GM12873 (cell line): ENCODE measurements around the gene DENND1A.

Experiments used
- TF ChIP-seq, protein P1 (sequence below): IDR thresholded peaks from 2 replicates; pipeline ENCODE4 v1.5.1; 2012; ENCODE audit warnings: low read depth, mild to moderate bottlenecking, moderate library complexity, low read length, control low read depth; ENCODE audit not compliant: insufficient read depth; ENCODE audit errors: missing control alignments

The DENND1A gene

DNA sequence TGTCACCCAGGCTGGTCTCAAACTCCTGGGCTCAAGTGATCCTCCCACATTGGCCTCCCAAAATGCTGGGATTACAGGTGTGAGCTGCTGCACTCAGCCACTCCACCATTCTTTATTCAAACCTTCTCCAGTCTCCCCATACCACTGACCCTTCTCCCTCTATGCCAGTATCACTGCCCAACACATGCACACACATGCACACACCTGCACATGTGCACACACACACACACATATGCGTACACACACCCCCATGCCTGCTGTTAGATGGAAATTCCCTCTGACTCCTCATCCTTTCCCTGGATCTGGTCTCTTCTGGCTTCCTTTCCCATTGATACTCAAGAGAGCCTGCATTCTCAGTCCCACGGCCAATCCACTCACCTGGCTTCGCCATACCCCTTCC lies 404.0 kb downstream of the DENND1A start:
- TF ChIP-seq, protein P1, sequence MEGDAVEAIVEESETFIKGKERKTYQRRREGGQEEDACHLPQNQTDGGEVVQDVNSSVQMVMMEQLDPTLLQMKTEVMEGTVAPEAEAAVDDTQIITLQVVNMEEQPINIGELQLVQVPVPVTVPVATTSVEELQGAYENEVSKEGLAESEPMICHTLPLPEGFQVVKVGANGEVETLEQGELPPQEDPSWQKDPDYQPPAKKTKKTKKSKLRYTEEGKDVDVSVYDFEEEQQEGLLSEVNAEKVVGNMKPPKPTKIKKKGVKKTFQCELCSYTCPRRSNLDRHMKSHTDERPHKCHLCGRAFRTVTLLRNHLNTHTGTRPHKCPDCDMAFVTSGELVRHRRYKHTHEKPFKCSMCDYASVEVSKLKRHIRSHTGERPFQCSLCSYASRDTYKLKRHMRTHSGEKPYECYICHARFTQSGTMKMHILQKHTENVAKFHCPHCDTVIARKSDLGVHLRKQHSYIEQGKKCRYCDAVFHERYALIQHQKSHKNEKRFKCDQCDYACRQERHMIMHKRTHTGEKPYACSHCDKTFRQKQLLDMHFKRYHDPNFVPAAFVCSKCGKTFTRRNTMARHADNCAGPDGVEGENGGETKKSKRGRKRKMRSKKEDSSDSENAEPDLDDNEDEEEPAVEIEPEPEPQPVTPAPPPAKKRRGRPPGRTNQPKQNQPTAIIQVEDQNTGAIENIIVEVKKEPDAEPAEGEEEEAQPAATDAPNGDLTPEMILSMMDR: no peak

DNA sequence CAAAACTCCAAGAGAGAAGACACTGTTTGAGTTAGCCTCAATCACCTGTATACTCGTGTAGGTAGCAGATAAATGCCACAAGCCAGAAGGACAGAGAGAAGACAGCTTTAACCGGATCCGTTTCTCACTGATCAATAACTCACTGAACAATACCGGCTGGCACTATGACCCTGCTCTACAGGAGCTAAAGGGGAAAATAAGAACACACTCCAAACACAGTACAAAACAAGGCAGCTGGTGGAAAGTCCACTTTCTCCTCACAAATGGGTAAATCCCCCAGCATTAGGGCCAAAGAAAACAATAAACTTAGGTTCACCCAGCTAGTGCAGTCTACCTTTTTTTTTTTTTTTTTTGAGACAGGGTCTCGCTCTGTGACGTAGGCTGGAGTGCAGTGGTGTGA lies 404.5 kb downstream of the DENND1A start:
- TF ChIP-seq, protein P1: no peak

DNA sequence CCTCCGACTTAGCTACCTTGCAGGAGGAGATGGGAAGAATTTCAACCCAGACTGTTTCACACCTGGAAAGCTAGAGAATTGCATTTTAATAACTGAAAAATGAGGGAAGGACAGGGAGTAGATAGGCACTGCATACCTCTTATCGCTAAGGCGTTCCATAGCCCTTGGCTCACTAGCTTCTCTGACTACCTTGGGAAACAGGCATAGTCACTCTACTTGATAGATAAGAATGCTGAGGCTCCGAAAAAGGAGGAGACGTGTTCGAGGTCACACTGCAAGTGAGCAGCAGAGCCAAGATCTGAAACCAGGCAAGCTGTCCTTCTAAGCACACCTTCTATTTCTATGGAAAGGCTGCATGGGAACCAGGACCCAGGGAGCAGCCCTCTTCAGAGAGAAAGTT lies 405.1 kb downstream of the DENND1A start:
- TF ChIP-seq, protein P1: no peak

DNA sequence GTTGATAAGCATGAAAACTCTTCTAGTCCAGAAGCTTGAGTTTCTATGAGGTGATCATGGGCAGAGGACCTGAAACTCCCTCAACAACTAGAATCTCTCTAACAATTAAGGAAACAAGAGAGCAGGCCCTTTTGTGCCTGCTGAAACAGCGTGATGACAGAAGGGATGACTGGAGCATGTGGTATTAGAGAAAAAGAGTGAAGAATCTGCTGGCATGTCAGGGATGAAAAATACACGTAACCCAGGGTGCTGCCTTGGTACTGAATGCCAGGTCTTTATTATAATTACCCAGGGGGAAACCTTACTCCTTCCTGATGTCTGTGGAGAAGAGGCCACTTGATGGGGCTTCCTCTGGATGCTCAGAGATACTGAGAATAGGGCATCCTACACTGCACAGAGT lies 406.1 kb downstream of the DENND1A start:
- TF ChIP-seq, protein P1: no peak

DNA sequence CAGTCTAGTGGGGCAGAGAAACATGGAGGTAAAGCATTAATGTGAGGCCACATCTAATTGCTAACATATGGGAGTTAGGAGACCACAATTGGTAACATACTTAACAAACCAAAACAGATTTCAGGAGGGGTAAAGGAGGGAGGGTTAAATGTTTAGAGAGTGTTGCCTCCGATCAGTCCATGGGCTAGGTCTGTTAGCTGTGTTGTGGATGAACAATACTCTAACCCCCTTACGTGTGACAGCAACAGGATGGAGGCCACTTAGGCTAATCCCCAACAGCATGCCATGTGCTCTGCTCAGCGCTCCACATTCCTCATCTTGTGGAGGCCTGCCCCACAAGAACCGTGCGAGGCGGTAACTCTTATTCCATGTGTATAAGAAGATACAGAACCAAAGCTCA lies 406.9 kb downstream of the DENND1A start:
- TF ChIP-seq, protein P1: no peak

DNA sequence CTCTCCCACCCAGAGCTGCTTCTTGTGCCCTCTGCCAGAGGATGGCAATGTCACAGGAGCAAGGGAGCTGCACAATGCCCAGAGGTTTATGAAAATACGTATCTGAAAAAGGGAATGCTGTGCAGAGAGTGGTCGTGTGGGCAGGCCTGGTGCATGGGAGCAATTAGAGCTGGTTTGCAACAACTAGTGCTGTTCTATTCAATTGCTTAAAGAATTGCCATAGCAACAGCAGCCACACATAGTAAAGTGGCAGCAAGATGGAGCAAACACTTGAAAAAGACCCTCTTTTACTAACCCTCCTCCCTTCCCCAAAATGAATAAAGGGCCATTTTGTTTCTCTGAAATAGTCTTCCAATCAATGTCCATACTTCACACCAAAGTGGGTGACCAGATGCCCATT lies 407.7 kb downstream of the DENND1A start:
- TF ChIP-seq, protein P1: no peak

DNA sequence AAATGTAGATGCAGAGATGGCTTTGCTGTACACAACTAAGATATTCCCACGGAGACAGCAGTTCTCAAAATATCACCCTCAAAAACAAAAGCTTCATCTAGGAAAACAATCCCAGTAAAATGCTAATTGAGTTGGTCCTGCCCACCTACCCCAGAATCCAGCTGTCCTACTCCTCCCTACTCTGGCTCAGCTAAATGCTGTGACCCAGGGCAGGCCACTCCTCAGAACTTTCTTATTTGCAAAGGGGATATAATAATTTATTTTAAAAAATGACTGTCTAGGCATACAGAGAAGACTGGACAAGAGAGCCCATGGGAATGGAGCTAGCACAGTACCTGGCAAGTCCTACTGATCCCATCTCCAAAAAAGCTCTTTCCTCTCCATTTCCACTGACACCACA lies 411.6 kb downstream of the DENND1A start:
- TF ChIP-seq, protein P1: no peak

DNA sequence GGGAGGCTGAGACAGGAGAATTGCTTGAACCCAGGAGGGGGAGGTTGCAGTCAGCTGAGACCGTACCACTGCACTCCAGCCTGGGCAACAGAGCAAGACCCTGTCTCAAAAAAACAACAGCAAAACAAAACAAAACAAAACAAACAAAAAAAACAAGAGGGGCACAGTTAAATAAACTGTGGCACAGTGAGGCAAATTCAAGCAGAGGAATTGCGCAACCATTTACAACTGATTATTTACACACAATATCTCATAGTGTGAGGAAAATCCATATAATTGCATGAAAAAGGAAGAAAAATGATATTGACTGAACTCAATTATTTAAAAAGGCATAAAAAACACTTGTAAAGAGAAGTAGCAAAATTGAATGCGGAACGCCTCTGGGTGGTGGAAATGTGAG lies 412.4 kb downstream of the DENND1A start:
- TF ChIP-seq, protein P1: no peak
